ENCODE results near the gene HRH3. TPM values are rescaled to one million over a fixed set of nuclear protein-coding genes. Genes with fewer than 3 reads are reported as not detected.
A peak's percentile ranks its signal among the peaks of the same experiment; 100 is the strongest.

Gene HRH3
- total RNA-seq, 4 donors from 2014 or later: not detected

DNA sequence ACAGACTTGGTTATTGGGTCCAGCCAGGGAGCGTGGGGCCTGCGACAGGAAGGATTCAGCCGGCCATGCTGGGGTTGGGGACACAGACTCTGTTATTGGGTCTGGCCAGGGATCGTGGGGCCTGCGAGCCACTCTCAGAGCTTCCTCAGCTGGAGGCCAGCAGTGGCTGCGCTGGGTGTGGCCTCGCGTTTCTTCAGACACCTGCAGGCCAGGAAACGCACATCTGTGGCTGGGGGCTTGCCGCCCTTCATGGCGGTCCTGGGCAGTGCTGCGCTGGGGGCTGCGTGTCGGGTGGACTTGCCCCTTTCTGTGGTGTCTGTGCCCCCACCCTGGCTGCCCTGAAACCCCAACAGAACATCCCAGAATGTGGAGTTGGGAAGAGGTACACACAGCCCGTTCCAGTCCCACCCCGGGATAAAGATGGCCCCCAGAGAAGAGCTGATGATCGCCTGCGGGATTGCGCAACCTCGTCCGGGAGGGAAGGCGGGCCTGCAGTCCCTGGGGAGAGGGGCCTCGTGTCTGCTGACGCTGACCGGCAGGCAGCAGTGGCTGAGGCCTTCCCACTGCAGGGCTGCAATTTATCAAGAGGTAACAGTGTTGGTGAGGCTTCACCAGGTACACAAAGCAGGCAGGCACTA, 54.2 kb downstream of the HRH3 start:
- Histone ChIP-seq H3K36me3 (peaks cover 0 to 57% of the 10 kb centered on the region in 2 donors), H3K4me1 (peaks cover 5 to 9% of the 10 kb centered on the region in 2 donors), H3K4me3 (no peak overlapping the region), H3K27ac (peak overlapping the region in 2 of 4 donors; percentile 27 to 42), H3K27me3 (no peaks in the 10 kb centered on the region), H3K9me3 (no peaks in the 10 kb centered on the region)
- in situ Hi-C loops (cut with MboI; ENCODE audit: low sequenced_read_pairs in 4 of 4): no loop called here
- ATAC-seq: no peak
- no peak for DNase-seq
- intact Hi-C loops (cut with DNase I; ENCODE audit: low total_unique reads): no loop called here
- TF ChIP-seq, protein P1, sequence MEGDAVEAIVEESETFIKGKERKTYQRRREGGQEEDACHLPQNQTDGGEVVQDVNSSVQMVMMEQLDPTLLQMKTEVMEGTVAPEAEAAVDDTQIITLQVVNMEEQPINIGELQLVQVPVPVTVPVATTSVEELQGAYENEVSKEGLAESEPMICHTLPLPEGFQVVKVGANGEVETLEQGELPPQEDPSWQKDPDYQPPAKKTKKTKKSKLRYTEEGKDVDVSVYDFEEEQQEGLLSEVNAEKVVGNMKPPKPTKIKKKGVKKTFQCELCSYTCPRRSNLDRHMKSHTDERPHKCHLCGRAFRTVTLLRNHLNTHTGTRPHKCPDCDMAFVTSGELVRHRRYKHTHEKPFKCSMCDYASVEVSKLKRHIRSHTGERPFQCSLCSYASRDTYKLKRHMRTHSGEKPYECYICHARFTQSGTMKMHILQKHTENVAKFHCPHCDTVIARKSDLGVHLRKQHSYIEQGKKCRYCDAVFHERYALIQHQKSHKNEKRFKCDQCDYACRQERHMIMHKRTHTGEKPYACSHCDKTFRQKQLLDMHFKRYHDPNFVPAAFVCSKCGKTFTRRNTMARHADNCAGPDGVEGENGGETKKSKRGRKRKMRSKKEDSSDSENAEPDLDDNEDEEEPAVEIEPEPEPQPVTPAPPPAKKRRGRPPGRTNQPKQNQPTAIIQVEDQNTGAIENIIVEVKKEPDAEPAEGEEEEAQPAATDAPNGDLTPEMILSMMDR (IDR thresholded peaks at IDR 0.05 in 4 of 5, conservative IDR thresholded peaks at IDR 0.05 in 1 of 5): no peak

Other genes with a start within 250 kb of the HRH3 start
- gene TAF4, start 154.4 kb downstream of the HRH3 start, total RNA-seq: 10 to 100 TPM in 3 of 4 donors, 1 to 10 TPM in 1; 8.0 to 24.9 (median 13.9) TPM
- 10 to 100 TPM; 28.0 to 52.5 (median 36.2) TPM for gene LSM14B, start 97.8 kb downstream of the HRH3 start, total RNA-seq
- gene PSMA7, start 76.9 kb downstream of the HRH3 start, total RNA-seq: 1,000 to 10,000 TPM in 2 of 4 donors, 100 to 1,000 TPM in 2; 632 to 1,338 (median 1,003) TPM
- 10 to 100 TPM; 11.5 to 31.8 (median 16.9) TPM for gene SS18L1, start 76.5 kb downstream of the HRH3 start, total RNA-seq
- 10 to 100 TPM; 21.0 to 50.8 (median 29.3) TPM for gene MTG2, start 37.2 kb downstream of the HRH3 start, total RNA-seq
- gene OSBPL2, start 18.2 kb upstream of the HRH3 start, total RNA-seq: 10 to 100 TPM; 15.8 to 26.4 (median 19.6) TPM
- gene ADRM1, start 82.7 kb upstream of the HRH3 start, total RNA-seq: 100 to 1,000 TPM; 389 to 644 (median 611) TPM
- gene LAMA5, start 147.0 kb upstream of the HRH3 start, total RNA-seq: 10 to 100 TPM; 13.0 to 35.8 (median 22.7) TPM
- gene RPS21, start 166.8 kb upstream of the HRH3 start, total RNA-seq: 1,000 to 10,000 TPM; 1,167 to 4,037 (median 2,295) TPM
- 1 to 10 TPM; 3.6 to 9.3 (median 4.2) TPM for gene CABLES2, start 187.0 kb upstream of the HRH3 start, total RNA-seq
- gene RBBP8NL, start 207.3 kb upstream of the HRH3 start, total RNA-seq: not detected

Data from gastrocnemius medialis (tissue), 4 donors.